PC-3 (cell line): ENCODE data around the gene SDK1. TPM values are rescaled to one million over a fixed set of nuclear protein-coding genes. Genes with fewer than 3 reads are reported as not detected.
"Not testable (repeated sequence)": the region's sequence is repeated elsewhere in the genome, so short reads cannot be mapped to it uniquely, and the experiment has no call there.

Source experiments
- ATAC-seq: fragments of 200-7000 bp; cut with Tn5 transposase; 2 replicates; pipeline ENCODE4 v1.9.1; 2020; ENCODE audit warnings: mild to moderate bottlenecking, moderate library complexity
- BruUV-seq: library from RNA; stranded (reverse); fragments of 400-500 nt; replicated peaks from 2 replicates; lab custom pipeline; 2021; lab: Mats Ljungman, UMichigan
- CTCF ChIA-PET: fragments of 300-600 bp; sonication (Branson Sonifier 250); formaldehyde crosslinking; loops from one replicate; lab custom pipeline; 2022; ENCODE audit warnings: antibody characterized with exemption; lab: Charles Lee
- POLR2A ChIA-PET: fragments of 300-600 bp; sonication (Branson Sonifier 250); formaldehyde crosslinking; loops from one replicate; lab custom pipeline; 2022; ENCODE audit warnings: antibody characterized with exemption; ENCODE audit not compliant: unreplicated experiment; lab: Charles Lee
- DNase-seq: peaks from one replicate; pipeline ENCODE4 v3.0.0-alpha.2; 2015
- H2AFZ ChIP-seq: fragments of 300-600 bp; sonication (generic); 2 replicates; pipeline ENCODE4 v1.6.0; 2016; ENCODE audit warnings: antibody characterized with exemption, low read length
- H3F3A ChIP-seq: fragments of 300-600 bp; sonication (generic); one replicate; pipeline ENCODE4 v1.6.0; 2017; ENCODE audit warnings: antibody characterized with exemption, low read length, control low read depth, mild to moderate bottlenecking; ENCODE audit not compliant: unreplicated experiment
- H3K27ac ChIP-seq: fragments of 300-600 bp; sonication (generic); 2 replicates; pipeline ENCODE4 v1.5.1; 2016; ENCODE audit warnings: mild to moderate bottlenecking, low read length
- H3K27me3 ChIP-seq: fragments of 300-600 bp; sonication (generic); 2 replicates; pipeline ENCODE4 v1.6.1; 2016; ENCODE audit warnings: low read length, mixed read lengths
- H3K36me3 ChIP-seq: fragments of 300-600 bp; sonication (generic); 2 replicates; pipeline ENCODE4 v1.6.1; 2016; ENCODE audit warnings: low read depth, mixed run types, low read length, mixed read lengths
- H3K4me1 ChIP-seq: fragments of 300-600 bp; sonication (generic); 2 replicates; pipeline ENCODE4 v1.5.1; 2016; ENCODE audit warnings: low read length; ENCODE audit not compliant: insufficient read depth
- H3K4me2 ChIP-seq: fragments of 300-600 bp; sonication (generic); 2 replicates; pipeline ENCODE4 v1.6.0; 2016; ENCODE audit warnings: low read length
- H3K4me3 ChIP-seq: fragments of 300-600 bp; sonication (generic); 2 replicates; pipeline ENCODE4 v1.5.1; 2016; ENCODE audit warnings: mild to moderate bottlenecking, low read length, mixed read lengths
- H3K79me2 ChIP-seq: fragments of 300-600 bp; sonication (generic); 2 replicates; pipeline ENCODE4 v1.6.1; 2017; ENCODE audit warnings: low read length, mixed read lengths
- H3K9ac ChIP-seq: fragments of 300-600 bp; sonication (generic); 2 replicates; pipeline ENCODE4 v1.6.0; 2016; ENCODE audit warnings: mild to moderate bottlenecking, low read length
- H3K9me2 ChIP-seq: fragments of 300-600 bp; sonication (generic); replicated peaks from 2 replicates; pipeline ENCODE4 v1.6.1; 2016; ENCODE audit warnings: mixed run types, low read length, mixed read lengths
- H3K9me3 ChIP-seq: fragments of 300-600 bp; sonication (generic); 2 replicates; pipeline ENCODE4 v1.6.1; 2016; ENCODE audit warnings: low read length, mixed read lengths
- H4K20me1 ChIP-seq: fragments of 300-600 bp; sonication (generic); 2 replicates; pipeline ENCODE4 v1.6.1; 2016; ENCODE audit warnings: low read length, mixed read lengths
- EZH2 ChIP-seq: fragments of 300-600 bp; sonication (generic); IDR thresholded peaks from one replicate; pipeline ENCODE4 v1.6.1; 2017; ENCODE audit warnings: antibody characterized with exemption, mild to moderate bottlenecking, low read length; ENCODE audit not compliant: unreplicated experiment
- EZH2phosphoT487 ChIP-seq: fragments of 300-600 bp; sonication (generic); IDR thresholded peaks from 2 replicates; pipeline ENCODE4 v1.6.1; 2018; ENCODE audit warnings: mild to moderate bottlenecking, antibody characterized with exemption, low read length, borderline replicate concordance
- intact Hi-C: fragments of 100-400 bp; cut with micrococcal nuclease; formaldehyde crosslinking; loops from 2 replicates; pipeline ENCODE4 v1.9.0; 2023
- total RNA-seq: library from RNA; depleted of rRNA; stranded (reverse); fragments of >200 nt; gene quantifications from 2 replicates; pipeline ENCODE4 v1.2.3, GENCODE V29; 2014
- TF ChIP-seq, protein P1 (sequence below): fragments of 300-600 bp; sonication (generic); conservative IDR thresholded peaks from 2 replicates; pipeline ENCODE4 v1.5.1; 2017; ENCODE audit warnings: antibody characterized with exemption, low read depth, mild to moderate bottlenecking, low read length

The SDK1 gene
- total RNA-seq, 1 experiment from 2014 or later: 2.8 TPM

GRCh38 chr7:3748389-3748788, 447.3 kb downstream of the SDK1 start:
- H3K79me2 ChIP-seq: no peaks in the 10 kb centered on the region
- H3K9ac ChIP-seq: no peak overlapping the region
- H3K9me2 ChIP-seq: no peaks in the 10 kb centered on the region
- ATAC-seq: no peak
- H3F3A ChIP-seq: no peaks in the 10 kb centered on the region
- intact Hi-C loops: no loop called here
- H2AFZ ChIP-seq: no peak overlapping the region
- no peaks in the 10 kb centered on the region for H3K36me3 ChIP-seq
- TF ChIP-seq, protein P1, sequence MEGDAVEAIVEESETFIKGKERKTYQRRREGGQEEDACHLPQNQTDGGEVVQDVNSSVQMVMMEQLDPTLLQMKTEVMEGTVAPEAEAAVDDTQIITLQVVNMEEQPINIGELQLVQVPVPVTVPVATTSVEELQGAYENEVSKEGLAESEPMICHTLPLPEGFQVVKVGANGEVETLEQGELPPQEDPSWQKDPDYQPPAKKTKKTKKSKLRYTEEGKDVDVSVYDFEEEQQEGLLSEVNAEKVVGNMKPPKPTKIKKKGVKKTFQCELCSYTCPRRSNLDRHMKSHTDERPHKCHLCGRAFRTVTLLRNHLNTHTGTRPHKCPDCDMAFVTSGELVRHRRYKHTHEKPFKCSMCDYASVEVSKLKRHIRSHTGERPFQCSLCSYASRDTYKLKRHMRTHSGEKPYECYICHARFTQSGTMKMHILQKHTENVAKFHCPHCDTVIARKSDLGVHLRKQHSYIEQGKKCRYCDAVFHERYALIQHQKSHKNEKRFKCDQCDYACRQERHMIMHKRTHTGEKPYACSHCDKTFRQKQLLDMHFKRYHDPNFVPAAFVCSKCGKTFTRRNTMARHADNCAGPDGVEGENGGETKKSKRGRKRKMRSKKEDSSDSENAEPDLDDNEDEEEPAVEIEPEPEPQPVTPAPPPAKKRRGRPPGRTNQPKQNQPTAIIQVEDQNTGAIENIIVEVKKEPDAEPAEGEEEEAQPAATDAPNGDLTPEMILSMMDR: no peak
- TF ChIP-seq EZH2phosphoT487 (no peak), EZH2 (no peak)
- no peaks in the 10 kb centered on the region for H4K20me1 ChIP-seq
- H3K9me3 ChIP-seq: no peaks in the 10 kb centered on the region
- no peaks in the 10 kb centered on the region for H3K27me3 ChIP-seq
- DNase-seq: no peak
- H3K4me3 ChIP-seq: no peak overlapping the region
- BruUV-seq: no TSS peak
- CTCF ChIA-PET: no interaction called here
- POLR2A ChIA-PET: no interaction called here
- H3K4me2 ChIP-seq: no peak overlapping the region
- no peak overlapping the region for H3K27ac ChIP-seq
- no peaks in the 10 kb centered on the region for H3K4me1 ChIP-seq

- Histone ChIP-seq H3K9ac (no peak overlapping the region), H3K79me2 (no peaks in the 10 kb centered on the region), H3K4me3 (no peak overlapping the region), H4K20me1 (no peaks in the 10 kb centered on the region), H3K9me3 (no peaks in the 10 kb centered on the region), H3K27ac (no peak overlapping the region), H2AFZ (no peak overlapping the region), H3K4me2 (no peak overlapping the region), H3K4me1 (peaks cover 4% of the 10 kb centered on the region; the same call in 1 of the 2 replicates), H3F3A (no peaks in the 10 kb centered on the region), H3K36me3 (no peaks in the 10 kb centered on the region), H3K9me2 (no peaks in the 10 kb centered on the region), H3K27me3 (no peaks in the 10 kb centered on the region)
- intact Hi-C loops: no loop called here
- no TSS peak for BruUV-seq
- TF ChIP-seq, protein P1: no peak
- TF ChIP-seq EZH2: no peak
- no peak for TF ChIP-seq EZH2phosphoT487
- ChIA-PET POLR2A (no interaction called here), CTCF (no interaction called here)
- DNase-seq (no peak), ATAC-seq (no peak)
Observed at GRCh38 chr7:3753868-3754267, 452.8 kb downstream of the SDK1 start.

- Histone ChIP-seq H3K4me2 (0 out of 2 replicates have a peak overlapping the region, but pooled peaks have one; percentile 16), H3K36me3 (no peaks in the 10 kb centered on the region), H3K9me2 (no peaks in the 10 kb centered on the region), H4K20me1 (no peaks in the 10 kb centered on the region), H2AFZ (no peak overlapping the region), H3K4me1 (peaks cover 5% of the 10 kb centered on the region; the same call in 1 of the 2 replicates), H3K9me3 (no peaks in the 10 kb centered on the region), H3K79me2 (no peaks in the 10 kb centered on the region), H3F3A (no peaks in the 10 kb centered on the region), H3K27me3 (no peaks in the 10 kb centered on the region), H3K27ac (no peak overlapping the region), H3K9ac (no peak overlapping the region), H3K4me3 (no peak overlapping the region)
- intact Hi-C loops: no loop called here
- ATAC-seq (no peak; the same call in 1 of the 2 replicates), DNase-seq (peak; percentile 25)
- BruUV-seq: no TSS peak
- ChIA-PET POLR2A (interaction anchor here (0.7 kb wide), 1 partner anchor 82 kb away, joined by 3 read pairs; no protein-coding TSS in a partner anchor), CTCF (no interaction called here)
- no peak for TF ChIP-seq EZH2
Observed at GRCh38 chr7:3754493-3755341, 453.7 kb downstream of the SDK1 start.

- H3K9me2 ChIP-seq, H3K4me2 ChIP-seq, POLR2A ChIA-PET, H3K27ac ChIP-seq, H3K9ac ChIP-seq, ATAC-seq, CTCF ChIA-PET, H3K27me3 ChIP-seq, H2AFZ ChIP-seq, H3F3A ChIP-seq, BruUV-seq, H3K4me3 ChIP-seq, H3K9me3 ChIP-seq, H3K36me3 ChIP-seq, intact Hi-C loops, DNase-seq, H3K79me2 ChIP-seq, H4K20me1 ChIP-seq: not testable (repeated sequence)
- peaks cover 17% of the 10 kb centered on the region for H3K4me1 ChIP-seq
Observed at GRCh38 chr7:3755778-3756453, 454.9 kb downstream of the SDK1 start.
